Adrenal gland (tissue), 12 donors: ENCODE results near the gene ZNF563. TPM values are rescaled to one million over a fixed set of nuclear protein-coding genes. Genes with fewer than 3 reads are reported as not detected.

Source experiments
- DNase-seq, 7 donors: peaks; one replicate each; pipeline ENCODE4 v3.0.0-alpha.2; 2019 to 2020
- H3K27ac ChIP-seq, 5 donors: fragments of 200-600 bp; sonication (generic) in 4 of 5; 1 replicate in 3 of 5; 2 replicates in 2 of 5; pipeline versions ENCODE4 v1.5.1 to v1.8.0; 2016 to 2020; ENCODE audit warnings: mild to moderate bottlenecking in 1 of 5
- H3K27me3 ChIP-seq: fragments of 200-600 bp; 2 replicates; pipeline ENCODE4 v1.8.0; 2021
- H3K36me3 ChIP-seq, 2 donors: fragments of 200-600 bp; replicated peaks in 1 of 2; 1 replicate in 1 of 2; 2 replicates in 1 of 2; pipeline versions ENCODE4 v1.5.1 to v1.8.0; 2018 to 2022
- H3K4me1 ChIP-seq, 2 donors: fragments of 200-600 bp; replicated peaks in 1 of 2; 1 replicate in 1 of 2; 2 replicates in 1 of 2; pipeline versions ENCODE4 v1.5.1 to v1.8.0; 2018 to 2021
- H3K4me3 ChIP-seq, 4 donors: fragments of 200-600 bp; sonication (generic) in 3 of 4; one replicate each; pipeline ENCODE4 v1.5.1; 2016 to 2018
- H3K9me3 ChIP-seq, 3 donors: fragments of 200-600 bp; sonication (generic) in 1 of 3; replicated peaks in 1 of 3; 1 replicate in 2 of 3; 2 replicates in 1 of 3; pipeline versions ENCODE4 v1.5.1 to v1.8.0; 2016 to 2021
- POLR2A ChIP-seq, 2 donors: fragments of 450-650 bp; IDR thresholded peaks; one replicate each; pipeline ENCODE4 v1.6.1; 2017; ENCODE audit warnings: antibody characterized with exemption in 2 of 2, mild to moderate bottlenecking in 2 of 2, moderate library complexity in 1 of 2
- WGBS, 4 donors: extraction: QIAGEN DNeasy Blood & Tissue Kit in 2 of 4; methylation state at CpG; one replicate each; pipeline versions ENCODE4 v1.1.5 to v1.1.7; 2013 to 2017; 5-methylcytosine and 5-hydroxymethylcytosine counted together
- intact Hi-C, 2 donors: fragments of 100-400 bp; cut with DNase I; formaldehyde crosslinking; loops; one replicate each; pipeline versions ENCODE4 v1.14.1 to v1.15.0; 2022 to 2023
- polyA plus RNA-seq, 3 donors: library from polyadenylated mRNA; stranded (reverse); fragments of 200-250 nt in 2 of 3; fragments of 350-450 nt in 1 of 3; fragmentation: Illumina TruSeq in 1 of 3; extraction: RNeasy Lipid Tissue Mini Kit (QIAGEN cat#74804) in 1 of 3; gene quantifications; one replicate each; pipeline ENCODE4 v1.2.3, GENCODE V29; 2013 to 2014
- small RNA-seq, 2 donors: library from RNA; depleted of rRNA; stranded (forward); fragments of <200 nt; gene quantifications; one replicate each; pipeline ENCODE3, GENCODE V24; 2016
- total RNA-seq, 9 donors: library from RNA; depleted of rRNA in 4 of 9; stranded (reverse); fragments of >200 nt in 4 of 9; fragments of 120-200 nt in 1 of 9; fragmentation: NEBNext Ultra II Directional in 1 of 9; extraction: Animal tissue kit (Norgen Biotek cat#: 25700) in 1 of 9; gene quantifications; one replicate each; pipeline versions ENCODE4 v1.1.0 to v1.2.4, GENCODE V29; 2013 to 2023
- TF ChIP-seq, protein P1 (sequence below), 6 experiments: fragments of 450-650 bp in 4 of 6; fragments of 200-600 bp in 2 of 6; sonication (generic) in 1 of 6; IDR thresholded peaks; 1 replicate in 5 of 6; 2 replicates in 1 of 6; pipeline versions ENCODE4 v1.5.1 to v1.8.0; 2016 to 2021; ENCODE audit warnings: antibody characterized with exemption in 6 of 6, mild to moderate bottlenecking in 2 of 6, moderate library complexity in 1 of 6
- donor health status: healthy with polysubstance abuse.
- donor health status: Bipolar disorder and iron deficiency.
- donor health status: DM: yes; HTN: yes; CAD: no.
- donor health status: DM: no; HTN: no; CAD: no.
- donor health status: DM: no; HTN: no; CAD: no.
- donor health status: DM: yes; HTN: yes; CAD: no.

ZNF563 gene
- total and polyA plus RNA-seq, 12 donors, result 1.8 to 10.6 (median 5.1) TPM

DNA sequence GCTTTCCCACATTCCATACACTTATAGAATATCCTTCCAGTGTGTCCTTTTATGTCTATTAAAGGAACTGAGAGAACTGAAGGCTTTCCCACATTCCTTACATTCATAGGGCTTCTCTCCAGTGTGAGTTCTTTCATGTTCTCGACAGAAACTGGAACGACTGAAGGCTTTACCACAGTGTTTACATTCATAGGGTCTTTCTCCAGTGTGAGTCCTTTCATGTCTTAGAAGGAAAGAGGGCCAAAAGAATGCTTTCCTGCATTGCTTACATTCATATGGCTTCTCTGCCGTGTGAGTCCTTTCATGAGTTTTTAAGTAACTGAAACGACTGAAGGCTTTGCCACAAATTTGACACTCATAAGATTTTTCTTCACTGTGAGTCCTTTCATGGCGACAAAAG lies 61.0 kb downstream of the ZNF563 start:
- no peak overlapping the region for H3K4me3 ChIP-seq
- intact Hi-C loops, result loop anchor here in 1 of 2 donors (10.0 kb wide), 1 partner anchor 252 kb away; no protein-coding TSS in a partner anchor
- H3K4me1 ChIP-seq, result no peaks in the 10 kb centered on the region
- H3K9me3 ChIP-seq, result peaks cover 0 to 55% (median 0%) of the 10 kb centered on the region in 3 donors
- DNase-seq, result no peak
- peaks cover 0 to 27% of the 10 kb centered on the region in 2 donors for H3K36me3 ChIP-seq
- WGBS, 4 donors, result 96 to 98% (median 97%) methylated on average over 5 of the region's 5 CpGs
- TF ChIP-seq, protein P1, sequence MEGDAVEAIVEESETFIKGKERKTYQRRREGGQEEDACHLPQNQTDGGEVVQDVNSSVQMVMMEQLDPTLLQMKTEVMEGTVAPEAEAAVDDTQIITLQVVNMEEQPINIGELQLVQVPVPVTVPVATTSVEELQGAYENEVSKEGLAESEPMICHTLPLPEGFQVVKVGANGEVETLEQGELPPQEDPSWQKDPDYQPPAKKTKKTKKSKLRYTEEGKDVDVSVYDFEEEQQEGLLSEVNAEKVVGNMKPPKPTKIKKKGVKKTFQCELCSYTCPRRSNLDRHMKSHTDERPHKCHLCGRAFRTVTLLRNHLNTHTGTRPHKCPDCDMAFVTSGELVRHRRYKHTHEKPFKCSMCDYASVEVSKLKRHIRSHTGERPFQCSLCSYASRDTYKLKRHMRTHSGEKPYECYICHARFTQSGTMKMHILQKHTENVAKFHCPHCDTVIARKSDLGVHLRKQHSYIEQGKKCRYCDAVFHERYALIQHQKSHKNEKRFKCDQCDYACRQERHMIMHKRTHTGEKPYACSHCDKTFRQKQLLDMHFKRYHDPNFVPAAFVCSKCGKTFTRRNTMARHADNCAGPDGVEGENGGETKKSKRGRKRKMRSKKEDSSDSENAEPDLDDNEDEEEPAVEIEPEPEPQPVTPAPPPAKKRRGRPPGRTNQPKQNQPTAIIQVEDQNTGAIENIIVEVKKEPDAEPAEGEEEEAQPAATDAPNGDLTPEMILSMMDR (IDR thresholded peaks at IDR 0.05), result no peak
- TF ChIP-seq POLR2A (IDR thresholded peaks at IDR 0.05), result no peak
- H3K27ac ChIP-seq, result no peak overlapping the region
- H3K27me3 ChIP-seq, result no peaks in the 10 kb centered on the region

DNA sequence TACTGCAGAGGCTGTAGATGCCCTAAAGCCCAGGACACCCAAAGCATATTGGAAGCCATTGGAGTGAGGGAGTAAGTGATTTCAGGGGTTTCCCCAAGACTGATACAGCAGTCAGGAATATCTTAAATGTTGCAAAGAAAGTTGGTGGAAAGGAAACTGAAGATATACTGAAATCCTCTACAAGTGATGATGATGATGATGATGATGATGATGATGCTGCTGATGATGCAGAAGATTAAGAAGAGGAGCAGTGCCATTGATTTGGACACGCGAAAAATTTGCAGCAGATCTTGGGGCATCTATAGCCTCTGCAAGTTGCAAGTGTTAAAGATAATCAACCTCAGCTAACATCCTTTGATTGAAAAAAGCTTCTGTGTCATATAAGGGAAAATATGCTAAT lies 62.6 kb downstream of the ZNF563 start:
- Histone ChIP-seq H3K4me1 (no peaks in the 10 kb centered on the region), H3K27ac (no peak overlapping the region), H3K9me3 (peaks cover 0 to 52% (median 0%) of the 10 kb centered on the region in 3 donors), H3K4me3 (no peak overlapping the region), H3K27me3 (no peaks in the 10 kb centered on the region), H3K36me3 (peaks cover 0 to 27% of the 10 kb centered on the region in 2 donors)
- intact Hi-C loops, result loop anchor here in 1 of 2 donors (10.0 kb wide), 1 partner anchor 254 kb away; no protein-coding TSS in a partner anchor
- TF ChIP-seq, protein P1 (IDR thresholded peaks at IDR 0.05), result no peak
- TF ChIP-seq POLR2A (IDR thresholded peaks at IDR 0.05), result no peak
- WGBS, 4 donors, result 96 to 100% (median 97%) methylated on average over 2 of the region's 2 CpGs
- DNase-seq, result no peak

Small RNA genes within 50 kb of the gene (small RNA-seq; reads per million reads assigned to genes)
- gene RPS29P23, result 0 reads per million in 2 donors

Other genes starting within 250 kb of the ZNF563 start
- gene ZNF20, start 193.3 kb downstream of the ZNF563 start, total RNA-seq, result 1 to 10 TPM; 1.2 to 8.8 (median 4.4) TPM
- 1 to 10 TPM; 3.6 to 3.9 (median 3.7) TPM for gene ZNF20, start 193.3 kb downstream of the ZNF563 start, polyA plus RNA-seq
- gene ZNF625, start 176.9 kb downstream of the ZNF563 start, total RNA-seq, result 10 to 100 TPM in 2 of 9 donors, 1 to 10 TPM in 7; 5.1 to 14.1 (median 8.8) TPM
- 1 to 10 TPM; 1.7 to 7.2 (median 4.5) TPM for gene ZNF625, start 176.9 kb downstream of the ZNF563 start, polyA plus RNA-seq
- 10 to 100 TPM in 8 of 9 donors, 1 to 10 TPM in 1; 5.8 to 19.8 (median 11.7) TPM for gene ZNF136, start 170.5 kb downstream of the ZNF563 start, total RNA-seq
- gene ZNF136, start 170.5 kb downstream of the ZNF563 start, polyA plus RNA-seq, result 1 to 10 TPM; 5.1 to 9.9 (median 5.9) TPM
- 10 to 100 TPM in 5 of 9 donors, 1 to 10 TPM in 4; 2.8 to 12.6 (median 10.4) TPM for gene ZNF44, start 38.8 kb downstream of the ZNF563 start, total RNA-seq
- 10 to 100 TPM; 10.8 to 14.8 (median 11.5) TPM for gene ZNF44, start 38.8 kb downstream of the ZNF563 start, polyA plus RNA-seq
- 1 to 10 TPM; 1.4 to 7.3 (median 3.5) TPM for gene ZNF442, start 32.0 kb upstream of the ZNF563 start, total RNA-seq
- 1 to 10 TPM in 1 of 3 donors, under 1 TPM in 2; 0.77 to 2.1 (median 0.88) TPM for gene ZNF442, start 32.0 kb upstream of the ZNF563 start, polyA plus RNA-seq
- 1 to 10 TPM; 1.5 to 5.9 (median 3.6) TPM for gene ZNF799, start 67.6 kb upstream of the ZNF563 start, total RNA-seq
- gene ZNF799, start 67.6 kb upstream of the ZNF563 start, polyA plus RNA-seq, result 10 to 100 TPM in 1 of 3 donors, 1 to 10 TPM in 2; 4.0 to 11.1 (median 5.6) TPM
- gene ZNF443, start 107.4 kb upstream of the ZNF563 start, total RNA-seq, result 1 to 10 TPM in 8 of 9 donors, under 1 TPM in 1; 0.72 to 5.5 (median 3.3) TPM
- gene ZNF443, start 107.4 kb upstream of the ZNF563 start, polyA plus RNA-seq, result 1 to 10 TPM; 2.3 to 8.2 (median 3.7) TPM
- gene ZNF709, start 151.2 kb upstream of the ZNF563 start, total RNA-seq, result 1 to 10 TPM; 1.4 to 5.4 (median 4.3) TPM
- 1 to 10 TPM; 1.2 to 2.9 (median 1.9) TPM for gene ZNF709, start 151.2 kb upstream of the ZNF563 start, polyA plus RNA-seq
- gene ZNF564, start 217.8 kb upstream of the ZNF563 start, total RNA-seq, result 10 to 100 TPM in 3 of 9 donors, 1 to 10 TPM in 6; 3.4 to 10.5 (median 9.8) TPM
- gene ZNF564, start 217.8 kb upstream of the ZNF563 start, polyA plus RNA-seq, result 10 to 100 TPM in 1 of 3 donors, 1 to 10 TPM in 2; 4.3 to 12.5 (median 7.8) TPM